ENCODE results near the gene KRTAP5-1.
"Not testable (repeated sequence)": the region's sequence is repeated elsewhere in the genome, so short reads cannot be mapped to it uniquely, and the experiment has no call there.

Gene KRTAP5-1

DNA sequence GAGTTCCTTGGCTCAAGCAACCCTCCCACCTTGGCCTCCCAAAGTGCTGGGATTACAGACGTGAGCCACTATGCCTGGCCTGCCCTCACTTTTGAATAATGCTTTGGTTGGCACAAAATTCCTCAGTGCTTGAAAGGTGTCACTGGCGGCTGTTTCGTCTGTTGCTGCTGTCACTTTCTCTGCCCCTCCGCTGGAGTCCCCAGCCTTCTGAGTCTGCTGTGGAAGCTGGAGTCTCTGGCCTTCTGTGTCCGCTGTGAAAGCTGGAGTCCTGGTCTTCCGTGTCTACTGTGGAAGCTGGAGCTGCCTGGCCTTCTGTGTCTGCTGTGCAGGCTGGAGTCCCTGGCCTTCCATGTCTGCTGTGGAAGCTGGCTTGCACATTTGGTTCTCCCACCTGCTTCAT lies 4.9 kb upstream of the KRTAP5-1 start:
- Histone ChIP-seq H3K36me3 (ENCODE audit: control insufficient read depth, insufficient read depth, low read length) (no peaks in the 10 kb centered on the region), H3K27me3 (ENCODE audit: control insufficient read depth, insufficient read depth, low read length, poor library complexity, severe bottlenecking) (no peaks in the 10 kb centered on the region), H3K27ac (ENCODE audit: insufficient read depth, low read depth, low read length, poor library complexity, severe bottlenecking) (no peak overlapping the region), H3K4me1 (ENCODE audit: control insufficient read depth, insufficient read depth, low read length) (no peaks in the 10 kb centered on the region), H3K9me3 (ENCODE audit: control insufficient read depth, low read length) (no peaks in the 10 kb centered on the region), H3K4me3 (ENCODE audit: insufficient read depth, low read depth, low read length) (no peak overlapping the region)
- WGBS, 2 experiments, result 90 to 91% methylated on average over 6 of the region's 6 CpGs

DNA sequence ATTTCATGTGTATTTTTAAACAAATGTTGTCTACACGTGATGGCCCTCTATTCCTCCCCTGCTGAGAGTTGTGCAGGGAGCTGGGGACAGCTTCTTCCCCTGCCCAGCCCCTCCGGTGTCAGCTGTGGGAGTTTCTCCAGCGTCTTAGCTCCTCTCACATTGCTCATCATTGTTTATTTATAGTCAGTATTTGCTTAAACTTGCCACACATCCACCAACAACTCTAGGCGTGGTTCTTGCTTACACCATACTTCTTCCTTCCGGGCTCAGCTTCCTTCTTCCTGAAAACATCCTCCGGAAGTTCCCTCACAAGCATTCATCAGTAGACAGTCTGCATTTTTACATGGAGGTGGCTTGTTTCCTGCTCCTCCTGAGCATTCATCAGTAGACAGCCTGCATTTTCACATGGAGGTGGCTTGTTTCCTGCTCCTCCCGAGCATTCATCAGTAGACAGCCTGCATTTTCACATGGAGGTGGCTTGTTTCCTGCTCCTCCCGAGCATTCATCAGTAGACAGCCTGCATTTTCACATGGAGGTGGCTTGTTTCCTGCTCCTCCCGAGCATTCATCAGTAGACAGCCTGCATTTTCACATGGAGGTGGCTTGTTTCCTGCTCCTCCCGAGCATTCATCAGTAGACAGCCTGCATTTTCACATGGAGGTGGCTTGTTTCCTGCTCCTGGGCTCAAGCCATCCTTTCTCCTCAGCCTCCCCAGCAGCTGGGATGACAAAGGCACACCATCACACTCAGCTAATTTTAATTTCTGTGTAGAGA lies 4.3 kb upstream of the KRTAP5-1 start:
- H3K36me3 ChIP-seq (ENCODE audit: control insufficient read depth, insufficient read depth, low read length); H3K4me1 ChIP-seq (ENCODE audit: control insufficient read depth, insufficient read depth, low read length); H3K4me3 ChIP-seq (ENCODE audit: insufficient read depth, low read depth, low read length); H3K27ac ChIP-seq (ENCODE audit: insufficient read depth, low read depth, low read length, poor library complexity, severe bottlenecking); H3K27me3 ChIP-seq (ENCODE audit: control insufficient read depth, insufficient read depth, low read length, poor library complexity, severe bottlenecking); H3K9me3 ChIP-seq (ENCODE audit: control insufficient read depth, low read length): not testable (repeated sequence)
- WGBS, 2 experiments, result 70 to 78% methylated on average over 7 of the region's 10 CpGs

DNA sequence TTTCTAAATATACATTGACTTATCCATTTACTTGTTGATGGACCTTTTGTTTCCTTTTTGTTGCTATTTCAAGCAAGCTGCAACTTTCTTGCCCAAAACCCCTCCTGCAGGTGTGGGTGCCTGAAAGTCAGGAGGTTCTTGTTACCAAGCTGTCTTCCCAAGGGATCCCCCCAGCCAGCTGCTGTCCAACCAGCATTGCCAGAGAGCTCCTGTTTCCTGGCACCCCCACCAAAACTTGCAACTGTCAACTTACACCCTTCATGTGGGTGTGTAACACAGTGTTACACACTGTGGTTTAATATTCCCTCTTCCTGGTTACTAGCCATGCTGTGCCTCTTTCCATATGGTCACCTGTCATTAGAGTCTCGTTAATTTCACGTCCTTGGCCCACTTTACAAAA lies 1.6 kb upstream of the KRTAP5-1 start:
- Histone ChIP-seq H3K27me3 (ENCODE audit: control insufficient read depth, insufficient read depth, low read length, poor library complexity, severe bottlenecking) (no peaks in the 10 kb centered on the region), H3K27ac (ENCODE audit: insufficient read depth, low read depth, low read length, poor library complexity, severe bottlenecking) (no peak overlapping the region), H3K9me3 (ENCODE audit: control insufficient read depth, low read length) (no peaks in the 10 kb centered on the region), H3K4me1 (ENCODE audit: control insufficient read depth, insufficient read depth, low read length) (no peaks in the 10 kb centered on the region), H3K36me3 (ENCODE audit: control insufficient read depth, insufficient read depth, low read length) (no peaks in the 10 kb centered on the region), H3K4me3 (ENCODE audit: insufficient read depth, low read depth, low read length) (no peak overlapping the region)
- 90 to 100% methylated on average over 2 of the region's 2 CpGs for WGBS, 2 experiments

DNA sequence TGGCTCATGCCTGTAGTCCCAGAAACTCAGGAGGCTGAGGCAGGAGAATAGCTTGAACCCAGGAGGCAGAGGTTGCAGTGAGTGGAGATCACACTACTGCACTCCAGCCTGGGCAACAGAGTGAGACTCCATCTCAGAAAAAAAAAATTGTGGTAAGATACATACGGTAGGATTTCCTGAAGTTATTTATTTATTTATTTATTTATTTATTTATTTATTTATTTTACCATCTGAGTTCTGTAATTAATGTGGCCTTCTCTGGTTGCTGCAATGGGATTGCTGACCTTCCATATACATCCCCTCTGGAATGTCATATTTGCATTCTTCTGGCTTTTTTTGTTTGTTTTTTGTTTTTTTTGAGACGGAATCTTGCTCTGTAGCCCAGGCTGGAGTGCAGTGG lies 2.2 kb downstream of the KRTAP5-1 start:
- H3K27me3 ChIP-seq (ENCODE audit: control insufficient read depth, insufficient read depth, low read length, poor library complexity, severe bottlenecking), result not testable (repeated sequence)
- 94 to 100% methylated on average over 1 of the region's 2 CpGs for WGBS, 2 experiments

DNA sequence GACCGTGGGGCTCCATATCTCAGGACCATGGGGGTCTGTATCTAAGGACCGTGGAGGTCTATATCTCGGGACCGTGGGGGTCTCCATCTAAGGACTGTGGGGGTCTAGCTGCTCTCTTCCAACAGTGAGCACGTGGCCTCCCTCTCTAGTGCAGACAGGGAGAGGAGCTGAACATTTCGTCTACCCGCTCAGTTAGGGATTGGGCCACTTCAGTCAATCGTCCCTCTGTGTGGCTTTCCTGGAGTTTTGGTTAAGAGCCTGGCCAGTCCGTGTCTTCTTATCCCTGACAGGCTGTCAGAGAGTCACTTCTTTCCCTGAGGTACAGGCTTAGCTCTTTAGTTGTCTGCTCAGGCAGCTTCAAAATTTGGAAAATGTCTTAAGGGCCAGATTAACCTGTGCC lies 3.1 kb downstream of the KRTAP5-1 start:
- Histone ChIP-seq H3K27ac (ENCODE audit: insufficient read depth, low read depth, low read length, poor library complexity, severe bottlenecking) (no peak overlapping the region), H3K4me1 (ENCODE audit: control insufficient read depth, insufficient read depth, low read length) (no peaks in the 10 kb centered on the region), H3K27me3 (ENCODE audit: control insufficient read depth, insufficient read depth, low read length, poor library complexity, severe bottlenecking) (no peaks in the 10 kb centered on the region), H3K4me3 (ENCODE audit: insufficient read depth, low read depth, low read length) (no peak overlapping the region), H3K9me3 (ENCODE audit: control insufficient read depth, low read length) (no peaks in the 10 kb centered on the region), H3K36me3 (ENCODE audit: control insufficient read depth, insufficient read depth, low read length) (no peaks in the 10 kb centered on the region)
- 87 to 88% methylated on average over 9 of the region's 9 CpGs for WGBS, 2 experiments

More for the DNA sequence above, 2.2 kb downstream of the KRTAP5-1 start:
- not testable (repeated sequence) for H3K4me3 ChIP-seq (ENCODE audit: insufficient read depth, low read depth, low read length); H3K9me3 ChIP-seq (ENCODE audit: control insufficient read depth, low read length); H3K27ac ChIP-seq (ENCODE audit: insufficient read depth, low read depth, low read length, poor library complexity, severe bottlenecking); H3K36me3 ChIP-seq (ENCODE audit: control insufficient read depth, insufficient read depth, low read length); H3K4me1 ChIP-seq (ENCODE audit: control insufficient read depth, insufficient read depth, low read length)

DNA sequence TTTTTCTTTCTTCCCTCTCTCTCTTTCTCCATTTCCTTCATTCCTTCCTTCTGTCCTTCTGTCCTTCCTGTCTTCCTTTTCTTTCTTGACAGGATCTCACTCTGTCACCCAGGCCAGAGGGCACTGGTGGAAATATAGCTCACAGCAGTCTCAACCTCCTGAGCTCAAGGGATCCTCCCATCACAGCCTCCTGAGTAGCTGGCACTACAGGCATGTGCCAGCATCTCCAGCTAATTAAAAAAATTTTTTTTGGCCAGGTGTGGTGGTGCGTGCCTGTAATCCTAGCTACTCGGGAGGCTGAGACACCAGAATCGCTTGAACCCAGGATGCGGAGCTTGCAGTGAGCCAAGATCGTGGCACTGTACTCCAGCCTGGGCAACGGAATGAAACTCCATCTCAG lies 8.3 kb downstream of the KRTAP5-1 start:
- Histone ChIP-seq H3K9me3 (ENCODE audit: control insufficient read depth, low read length) (no peaks in the 10 kb centered on the region), H3K36me3 (ENCODE audit: control insufficient read depth, insufficient read depth, low read length) (no peaks in the 10 kb centered on the region), H3K27me3 (ENCODE audit: control insufficient read depth, insufficient read depth, low read length, poor library complexity, severe bottlenecking) (peaks cover 38% of the 10 kb centered on the region), H3K4me1 (ENCODE audit: control insufficient read depth, insufficient read depth, low read length) (peaks cover 14% of the 10 kb centered on the region), H3K4me3 (ENCODE audit: insufficient read depth, low read depth, low read length) (no peak overlapping the region), H3K27ac (ENCODE audit: insufficient read depth, low read depth, low read length, poor library complexity, severe bottlenecking) (no peak overlapping the region)
- 91 to 97% methylated on average over 6 of the region's 6 CpGs for WGBS, 2 experiments

DNA sequence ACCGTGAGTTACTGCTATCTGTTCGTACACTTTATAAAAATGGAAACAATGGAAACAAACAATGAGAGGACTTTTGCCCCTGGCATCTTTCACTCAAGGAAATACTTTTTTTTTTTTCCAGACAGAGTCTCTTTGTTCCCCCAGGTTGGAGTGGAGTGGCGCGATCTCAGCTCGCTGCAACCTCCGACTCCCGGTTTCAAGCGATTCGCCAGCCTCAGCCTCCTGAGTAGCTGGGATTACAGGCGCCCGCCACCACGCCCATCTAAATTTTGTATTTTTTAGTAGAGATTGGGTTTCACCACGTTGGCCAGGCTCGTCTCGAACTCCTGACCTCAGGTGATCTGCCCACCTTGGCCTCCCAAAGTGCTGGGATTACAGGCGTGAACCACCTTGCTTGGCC lies 9.3 kb downstream of the KRTAP5-1 start:
- not testable (repeated sequence) for H3K9me3 ChIP-seq (ENCODE audit: control insufficient read depth, low read length); H3K27ac ChIP-seq (ENCODE audit: insufficient read depth, low read depth, low read length, poor library complexity, severe bottlenecking); H3K36me3 ChIP-seq (ENCODE audit: control insufficient read depth, insufficient read depth, low read length); H3K4me3 ChIP-seq (ENCODE audit: insufficient read depth, low read depth, low read length)
- peaks cover 47% of the 10 kb centered on the region for H3K27me3 ChIP-seq (ENCODE audit: control insufficient read depth, insufficient read depth, low read length, poor library complexity, severe bottlenecking)
- peaks cover 14% of the 10 kb centered on the region for H3K4me1 ChIP-seq (ENCODE audit: control insufficient read depth, insufficient read depth, low read length)
- WGBS, 2 experiments, result 87 to 88% methylated on average over 16 of the region's 16 CpGs

DNA sequence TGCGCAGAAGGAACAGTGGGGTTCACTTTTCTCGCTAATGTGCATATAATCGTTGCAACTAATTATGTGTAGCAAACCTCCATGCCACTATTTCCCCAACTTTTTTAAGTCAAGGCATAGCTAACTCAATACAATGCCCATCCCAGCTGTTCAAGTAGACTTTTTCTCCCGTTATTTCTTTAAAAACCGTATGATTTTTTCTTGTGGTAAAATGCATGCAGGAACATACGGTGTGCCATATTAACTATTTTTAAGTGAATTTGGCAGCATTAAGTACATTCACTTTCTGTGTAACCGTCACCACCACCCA lies 10.2 kb downstream of the KRTAP5-1 start:
- Histone ChIP-seq H3K27me3 (ENCODE audit: control insufficient read depth, insufficient read depth, low read length, poor library complexity, severe bottlenecking) (peaks cover 56% of the 10 kb centered on the region), H3K27ac (ENCODE audit: insufficient read depth, low read depth, low read length, poor library complexity, severe bottlenecking) (no peak overlapping the region), H3K36me3 (ENCODE audit: control insufficient read depth, insufficient read depth, low read length) (no peaks in the 10 kb centered on the region), H3K9me3 (ENCODE audit: control insufficient read depth, low read length) (no peaks in the 10 kb centered on the region), H3K4me3 (ENCODE audit: insufficient read depth, low read depth, low read length) (no peak overlapping the region), H3K4me1 (ENCODE audit: control insufficient read depth, insufficient read depth, low read length) (peaks cover 14% of the 10 kb centered on the region)
- 31 to 33% methylated on average over 7 of the region's 7 CpGs for WGBS, 2 experiments

DNA sequence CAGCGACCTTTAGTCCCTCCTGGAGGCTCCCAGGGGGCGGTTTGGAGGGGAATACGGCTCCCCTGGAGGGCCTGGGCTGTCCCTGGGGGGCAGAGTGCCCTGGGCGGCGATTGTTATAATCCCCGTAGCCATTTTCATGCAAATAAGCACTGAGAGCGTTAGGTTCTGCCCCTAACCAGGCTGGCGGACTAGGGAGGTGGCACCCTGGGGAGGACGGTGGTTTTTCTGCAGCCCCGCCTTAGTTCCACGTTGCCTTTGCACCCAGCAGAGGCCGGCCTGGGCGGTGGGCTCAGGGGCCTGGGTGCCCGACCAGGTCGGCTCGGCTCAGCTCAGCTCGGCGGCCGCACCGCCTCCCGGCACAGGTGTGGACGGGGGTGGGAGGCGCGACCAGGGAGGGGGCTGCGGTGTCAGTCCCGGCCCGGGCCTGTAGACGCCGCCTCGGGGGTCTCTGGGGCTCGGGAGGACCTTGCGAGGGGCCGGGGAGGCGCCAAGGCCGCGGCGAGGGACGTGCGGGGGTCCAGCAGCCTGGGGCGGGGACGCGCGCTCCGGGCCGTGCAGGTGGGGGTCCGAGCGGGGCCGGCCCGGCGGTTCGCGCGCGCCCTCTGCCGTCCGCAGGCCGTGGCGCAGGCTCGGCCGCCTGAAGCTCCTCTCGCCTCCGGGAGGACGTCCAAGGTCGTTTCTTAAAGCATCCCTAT lies 10.7 kb downstream of the KRTAP5-1 start:
- no peaks in the 10 kb centered on the region for H3K9me3 ChIP-seq (ENCODE audit: control insufficient read depth, low read length)
- 1% methylated on average over 64 of the region's 64 CpGs for WGBS, 2 experiments
- peaks cover 61% of the 10 kb centered on the region for H3K27me3 ChIP-seq (ENCODE audit: control insufficient read depth, insufficient read depth, low read length, poor library complexity, severe bottlenecking)
- H3K36me3 ChIP-seq (ENCODE audit: control insufficient read depth, insufficient read depth, low read length), result no peaks in the 10 kb centered on the region
- no peak overlapping the region for H3K27ac ChIP-seq (ENCODE audit: insufficient read depth, low read depth, low read length, poor library complexity, severe bottlenecking)
- H3K4me3 ChIP-seq (ENCODE audit: insufficient read depth, low read depth, low read length), result peak overlapping the region; percentile 22
- H3K4me1 ChIP-seq (ENCODE audit: control insufficient read depth, insufficient read depth, low read length), result peaks cover 14% of the 10 kb centered on the region

DNA sequence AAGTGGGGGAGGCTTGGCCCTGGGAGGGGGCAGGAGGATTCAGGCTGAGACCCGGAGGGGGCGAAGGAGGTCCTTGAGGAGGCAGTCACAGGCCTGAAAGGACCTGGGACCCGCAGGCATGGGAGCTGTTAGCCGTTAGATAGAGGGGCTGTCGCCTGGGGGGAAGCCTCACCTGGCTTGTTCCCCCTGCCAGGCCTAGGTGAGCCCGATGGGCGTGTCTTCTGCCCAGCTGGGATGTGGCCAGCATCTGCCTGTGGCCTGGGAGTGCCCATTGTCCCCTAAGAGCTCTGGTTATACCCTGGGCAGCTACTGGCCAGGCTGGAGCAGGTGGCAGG lies 11.2 kb downstream of the KRTAP5-1 start:
- Histone ChIP-seq H3K27me3 (ENCODE audit: control insufficient read depth, insufficient read depth, low read length, poor library complexity, severe bottlenecking) (peaks cover 66% of the 10 kb centered on the region), H3K4me3 (ENCODE audit: insufficient read depth, low read depth, low read length) (no peak overlapping the region), H3K36me3 (ENCODE audit: control insufficient read depth, insufficient read depth, low read length) (no peaks in the 10 kb centered on the region), H3K4me1 (ENCODE audit: control insufficient read depth, insufficient read depth, low read length) (peaks cover 14% of the 10 kb centered on the region), H3K27ac (ENCODE audit: insufficient read depth, low read depth, low read length, poor library complexity, severe bottlenecking) (no peak overlapping the region), H3K9me3 (ENCODE audit: control insufficient read depth, low read length) (no peaks in the 10 kb centered on the region)
- WGBS, 2 experiments, result 6 to 10% methylated on average over 7 of the region's 7 CpGs
